Right renal pelvis (tissue), 4 donors: ENCODE results near the gene CCDC198. TPM values are rescaled to one million over a fixed set of nuclear protein-coding genes. Genes with fewer than 3 reads are reported as not detected.
A peak's percentile ranks its signal among the peaks of the same experiment; 100 is the strongest.

Experiments used
- DNase-seq, 4 donors: peaks; one replicate each; pipeline ENCODE4 v3.0.0-alpha.2; 2013; ENCODE audit warnings: low read depth in 4 of 4, low spot score in 3 of 4, missing footprints in 1 of 4
- polyA plus RNA-seq, 4 donors: library from polyadenylated mRNA; unstranded; fragments of 120-200 nt; gene quantifications; one replicate each; pipeline ENCODE4 v1.2.1, GENCODE V29; 2013; ENCODE audit not compliant: insufficient read length in 4 of 4

The CCDC198 gene, protein sequence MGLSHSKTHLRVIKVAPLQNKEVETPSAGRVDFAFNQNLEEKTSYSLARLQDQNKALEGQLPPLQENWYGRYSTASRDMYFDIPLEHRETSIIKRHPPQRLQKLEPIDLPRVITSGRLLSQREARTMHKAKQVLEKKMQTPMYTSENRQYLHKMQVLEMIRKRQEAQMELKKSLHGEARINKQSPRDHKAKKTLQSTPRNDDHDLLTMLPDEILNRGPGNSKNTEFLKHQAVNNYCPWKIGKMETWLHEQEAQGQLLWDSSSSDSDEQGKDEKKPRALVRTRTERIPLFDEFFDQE
- polyA plus RNA-seq = 100 to 1,000 TPM; 183 to 345 (median 202) TPM

DNA sequence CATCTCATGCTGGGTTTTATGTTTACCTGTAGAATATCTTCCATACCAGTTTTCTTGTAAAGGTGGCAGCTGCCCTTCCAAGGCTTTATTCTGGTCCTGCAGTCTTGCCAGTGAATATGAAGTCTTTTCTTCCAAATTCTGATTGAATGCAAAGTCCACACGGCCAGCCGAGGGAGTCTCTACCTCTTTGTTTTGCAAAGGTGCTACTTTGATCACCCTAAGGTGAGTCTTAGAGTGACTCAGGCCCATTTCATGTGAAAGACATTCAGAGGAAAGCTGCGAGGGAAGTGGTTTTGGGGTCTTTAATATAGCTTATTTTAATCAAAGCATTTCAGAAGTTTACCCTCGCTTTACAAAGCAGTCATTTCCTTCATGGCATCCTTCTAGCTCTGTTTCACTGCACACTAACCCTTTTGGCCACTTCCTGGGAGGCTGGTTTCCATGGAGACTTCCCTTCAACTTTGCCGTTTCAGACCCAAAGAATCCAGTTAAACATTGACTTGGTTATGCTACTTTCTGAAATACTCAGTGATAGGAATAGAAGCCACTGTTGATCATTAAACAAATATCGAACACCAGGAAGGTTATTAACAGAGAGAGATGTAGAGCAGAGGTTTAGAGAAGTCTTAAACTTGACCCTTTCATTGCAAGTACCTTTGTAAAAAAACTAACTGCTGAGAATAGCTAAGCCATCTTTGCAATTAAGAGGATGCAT lies at the start of gene CCDC198:
Gene CCDC198 (minus strand): TSS at position 391 of the 715 bp plus-strand sequence. CDS start 142 bp downstream, at position 249.
- peak in 2 of 4 donors; percentile 74 to 75 for DNase-seq

DNA sequence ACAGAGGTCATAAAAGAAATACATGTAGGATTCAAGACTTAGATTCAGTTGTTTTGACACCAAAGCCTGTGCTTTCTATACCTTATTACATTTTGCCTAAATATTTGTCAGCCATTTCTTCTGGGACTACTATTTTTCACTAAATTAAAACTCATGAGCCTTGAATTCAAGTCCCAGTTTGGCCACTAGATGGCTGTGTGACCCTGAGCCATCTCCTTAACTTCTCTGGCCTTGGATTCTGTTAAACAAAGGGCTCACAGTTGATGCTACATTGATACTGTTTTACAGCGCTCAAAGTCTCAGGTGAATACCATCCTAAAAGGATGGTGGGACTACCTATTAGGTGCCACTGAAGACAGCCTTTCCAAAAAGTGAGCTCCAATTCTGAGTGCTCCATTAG lies 39.6 kb upstream of the CCDC198 start:
- DNase-seq = no peak

- DNase-seq = no peak
Observed at GRCh38 chr14:57530571-57530970, 36.9 kb upstream of the CCDC198 start.

DNA sequence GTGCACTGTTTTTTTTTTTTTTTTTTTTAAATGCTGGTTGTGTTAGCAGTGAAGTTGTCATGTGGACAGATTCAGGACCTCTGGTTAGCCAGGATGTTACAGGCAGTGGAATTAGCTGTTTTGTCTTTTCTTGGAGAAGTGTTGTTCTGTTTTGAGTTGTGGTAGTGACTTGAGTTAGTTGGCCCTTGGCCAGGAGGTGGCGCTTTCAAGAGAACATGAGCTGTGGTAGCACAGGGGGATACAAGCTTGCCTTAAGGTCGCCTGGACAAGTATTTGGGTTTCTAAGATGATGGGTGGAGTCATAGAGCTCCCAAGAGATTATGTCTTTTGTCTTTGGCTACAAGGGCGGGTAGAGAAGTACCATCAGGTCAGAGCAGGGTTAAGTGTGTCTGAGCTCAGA lies 33.3 kb upstream of the CCDC198 start:
- DNase-seq = no peak

DNA sequence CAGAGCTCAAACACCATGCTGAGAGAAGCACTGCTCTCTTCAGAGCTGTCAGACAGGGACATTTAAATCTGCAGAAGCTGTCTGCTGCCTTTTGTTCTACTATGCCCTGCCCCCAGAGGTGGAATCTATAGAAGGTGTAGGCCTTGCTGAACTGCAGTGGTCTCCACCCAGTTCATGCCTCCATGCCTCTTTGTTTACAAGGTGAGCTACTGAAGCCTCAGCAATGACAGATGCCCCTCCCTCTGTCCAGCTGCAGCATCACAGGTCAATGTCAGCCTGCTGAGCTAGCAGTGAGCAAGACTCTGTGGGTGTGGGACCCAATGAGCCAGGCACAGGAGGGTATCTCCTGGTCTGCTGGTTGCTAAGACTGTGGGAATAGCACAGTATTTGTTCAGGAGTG lies 25.4 kb upstream of the CCDC198 start:
- no peak for DNase-seq

GRCh38 chr14:57512220-57512619 lies 18.6 kb upstream of the CCDC198 start:
- peak in 1 of 4 donors; percentile 28 for DNase-seq

GRCh38 chr14:57508756-57509155 lies 15.1 kb upstream of the CCDC198 start:
- no peak for DNase-seq

DNA sequence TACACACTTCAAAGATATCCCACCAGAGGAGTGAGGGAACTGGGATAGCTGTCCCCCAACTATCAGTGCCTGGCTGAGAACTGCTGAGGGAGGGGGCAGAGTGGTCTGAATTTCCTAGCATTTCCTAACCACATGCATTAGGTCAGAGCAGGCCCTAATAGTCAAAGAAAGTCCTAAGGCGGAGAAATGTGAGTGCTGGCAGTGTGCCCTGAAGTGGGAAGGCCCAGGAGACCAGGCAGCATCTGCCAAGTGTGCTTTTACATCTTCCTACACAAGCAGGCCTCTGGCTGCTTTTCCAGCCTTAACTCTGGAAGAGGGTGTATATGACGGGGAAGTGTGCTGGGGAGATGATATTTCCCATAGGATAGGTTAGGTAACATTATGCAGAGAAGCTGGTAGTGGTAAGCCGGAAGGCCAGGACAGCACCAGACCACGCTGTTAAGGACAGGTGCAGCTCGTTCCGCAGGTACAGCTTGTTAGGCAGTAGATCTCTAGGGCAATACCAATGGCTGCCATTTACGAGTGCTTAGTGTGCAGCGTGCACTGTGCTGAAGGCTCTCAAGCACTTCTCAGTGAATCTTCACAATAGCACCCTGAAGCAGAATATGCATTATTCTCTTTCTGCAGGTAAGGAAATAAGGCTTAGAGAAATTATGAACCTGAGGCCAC lies 9.1 kb upstream of the CCDC198 start:
- no peak for DNase-seq

DNA sequence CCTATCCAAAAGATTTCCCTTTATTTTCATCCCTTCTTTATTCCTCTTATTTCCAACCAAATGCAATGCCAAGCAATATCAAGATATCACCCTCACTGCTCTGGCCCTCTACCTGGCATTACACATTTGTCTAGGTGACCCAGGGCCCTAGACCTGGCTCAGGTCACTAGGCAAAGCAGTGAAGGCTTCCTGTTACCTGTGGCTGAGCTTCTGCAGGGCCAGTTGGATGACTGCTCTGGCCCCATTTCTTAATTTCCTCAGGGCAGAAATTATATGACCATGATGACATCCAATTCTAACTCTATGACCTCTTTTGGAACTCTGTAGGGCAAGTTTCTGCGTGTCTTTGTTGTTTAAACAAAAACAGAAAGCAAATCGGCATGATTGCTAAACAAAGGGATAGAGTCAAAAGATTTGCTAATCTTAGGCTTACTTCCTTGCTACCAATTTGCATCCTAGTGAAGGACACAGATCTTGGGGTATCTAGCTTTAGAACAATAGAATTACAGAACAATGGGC lies 7.4 kb upstream of the CCDC198 start:
- DNase-seq = no peak

DNA sequence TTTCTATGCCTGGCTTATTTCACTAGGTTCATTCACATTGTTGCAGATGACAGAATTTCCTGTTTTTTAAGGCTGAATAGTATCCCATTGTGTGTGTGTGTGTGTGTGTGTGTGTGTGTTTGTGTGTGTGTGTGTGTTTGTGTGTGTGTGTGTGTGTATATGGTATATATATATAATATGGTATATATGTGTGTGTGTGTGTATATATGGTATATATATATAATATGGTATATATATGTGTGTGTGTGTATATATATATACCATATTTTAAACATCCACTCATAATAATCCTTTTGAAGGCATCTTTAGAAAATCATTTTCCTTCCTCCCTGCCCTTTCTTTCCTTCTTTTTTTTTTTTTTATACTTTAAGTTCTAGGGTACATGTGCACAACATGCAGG lies 5.0 kb upstream of the CCDC198 start:
- DNase-seq = no peak

DNA sequence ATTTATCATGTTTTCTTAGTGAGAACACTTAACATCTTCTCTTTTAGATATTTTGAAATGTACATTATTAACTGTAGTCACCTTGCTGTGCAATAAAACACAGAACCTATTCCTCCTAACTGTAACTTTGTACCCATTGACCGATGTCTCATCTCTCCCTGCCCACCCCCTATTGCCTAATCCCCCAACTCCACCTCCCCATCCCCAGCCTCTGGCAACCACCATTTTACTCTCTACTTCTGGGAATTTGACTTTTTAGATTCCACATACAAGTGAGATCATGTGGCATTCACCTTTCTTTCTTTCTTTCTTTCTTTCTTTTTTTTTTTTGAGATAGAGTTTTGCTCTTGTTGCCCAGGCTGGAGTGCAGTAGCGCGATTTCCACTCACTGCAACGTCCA lies 4.4 kb upstream of the CCDC198 start:
- DNase-seq = no peak

DNA sequence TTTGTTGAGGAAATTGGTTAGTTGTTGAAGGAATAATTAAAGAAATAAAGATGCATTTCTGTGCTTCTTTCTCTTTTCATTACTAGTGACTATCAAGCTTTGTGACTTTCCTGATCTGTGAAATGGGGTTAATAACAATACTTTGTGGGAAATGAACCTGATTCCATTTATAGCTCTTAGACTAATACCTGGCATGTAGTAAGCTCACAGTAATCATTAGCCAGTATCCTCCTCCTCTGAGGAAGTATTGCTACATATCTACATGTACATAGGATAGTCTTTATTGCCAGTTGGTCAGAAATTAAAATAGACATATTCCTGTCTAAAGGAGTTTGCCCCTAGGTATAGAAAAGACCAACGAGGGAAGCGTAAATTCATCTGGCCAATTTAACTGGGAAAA lies 1.8 kb upstream of the CCDC198 start:
- no peak for DNase-seq

GRCh38 chr14:57492859-57493258 lies 798 bp downstream of the CCDC198 start:
- DNase-seq = no peak

- DNase-seq = no peak
Observed at GRCh38 chr14:57491640-57492039, 2.0 kb downstream of the CCDC198 start.

DNA sequence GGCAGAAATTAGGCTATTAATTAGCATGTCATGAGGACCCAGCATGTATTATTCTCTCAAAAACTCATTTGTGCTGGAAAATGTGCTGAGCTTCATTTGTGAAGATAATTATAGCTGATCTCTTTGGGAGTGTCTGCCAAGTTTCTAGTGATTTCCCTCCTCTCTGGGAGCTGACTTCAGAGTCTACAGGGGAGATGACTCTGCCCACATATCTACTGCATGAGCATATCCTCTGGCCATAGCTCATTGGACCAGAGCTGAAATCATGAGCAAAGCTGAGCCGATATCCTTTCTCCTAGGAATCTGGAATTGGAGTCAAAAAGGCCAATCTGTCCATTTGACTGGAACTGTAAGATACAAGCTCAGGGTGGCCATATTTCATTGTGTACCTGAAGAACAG lies 5.9 kb downstream of the CCDC198 start:
- DNase-seq = no peak

DNA sequence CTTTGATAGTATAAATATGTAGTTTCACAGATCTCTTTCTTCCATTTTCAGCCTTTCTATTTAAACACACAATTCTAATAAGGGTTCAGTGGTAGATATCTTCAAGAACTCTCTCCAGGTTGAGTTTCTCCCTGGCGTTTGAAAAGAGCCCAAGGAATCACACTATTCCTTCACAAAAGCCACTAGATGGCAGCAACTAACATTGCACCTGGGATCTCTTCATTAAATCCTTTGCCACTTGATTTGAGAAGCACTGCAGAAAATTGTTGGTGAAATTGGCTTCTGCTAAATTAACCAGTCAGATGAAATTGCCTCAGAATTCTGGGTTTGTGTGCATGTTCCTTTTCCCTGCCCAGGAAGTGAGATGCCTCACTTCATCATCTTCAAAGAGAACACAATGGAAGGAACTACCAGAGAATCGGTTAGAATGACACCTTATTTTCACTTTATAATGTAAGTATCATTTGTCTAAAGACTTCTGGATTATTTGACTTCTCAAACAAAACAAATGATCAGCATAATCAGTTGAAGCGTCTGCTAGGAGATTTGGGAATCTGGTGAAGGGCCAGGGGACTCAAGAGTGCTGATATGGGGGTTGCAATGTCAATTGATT lies 6.8 kb downstream of the CCDC198 start:
- DNase-seq = peak in 2 of 4 donors; percentile 35 to 52

DNA sequence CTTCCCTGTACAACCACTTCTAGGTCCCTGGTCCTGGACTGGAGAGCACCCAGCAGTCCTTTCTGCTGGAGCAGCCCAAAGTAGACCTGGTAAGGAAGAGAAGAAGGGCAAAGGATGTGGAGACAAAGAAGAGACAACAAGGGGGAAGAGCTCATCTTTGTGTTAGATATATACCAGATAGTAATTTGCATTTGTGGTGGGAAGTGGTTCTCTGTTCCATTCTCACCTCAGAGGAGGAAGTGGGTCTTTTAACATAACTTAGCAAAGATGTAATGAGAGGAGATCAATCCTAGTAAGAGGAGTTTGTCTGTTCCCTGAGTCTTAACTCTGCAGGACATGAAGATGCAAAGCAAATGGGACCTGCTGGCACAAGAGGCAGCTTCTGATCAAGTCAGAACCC lies 8.0 kb downstream of the CCDC198 start:
- no peak for DNase-seq

DNA sequence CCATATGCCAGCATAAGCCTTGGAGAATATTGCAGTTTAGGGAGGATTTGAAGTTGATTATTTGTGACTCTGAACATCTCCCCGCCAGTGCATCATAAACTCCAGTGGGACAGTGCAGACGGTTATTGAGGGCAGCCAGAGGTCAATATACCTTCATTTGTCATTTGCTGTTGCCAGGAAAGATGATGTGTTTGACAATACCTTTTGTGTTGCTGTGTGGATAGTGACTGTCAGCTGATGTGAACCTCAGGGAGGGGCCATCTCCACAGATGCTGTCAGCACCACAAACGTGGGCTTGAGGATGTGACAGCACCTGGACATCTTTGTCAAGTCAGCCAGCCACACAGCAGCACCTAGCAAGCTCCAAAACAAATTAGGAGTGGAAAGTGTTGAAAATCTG lies 11.5 kb downstream of the CCDC198 start:
- DNase-seq = no peak

- no peak for DNase-seq
Observed at GRCh38 chr14:57480051-57480450, 13.6 kb downstream of the CCDC198 start.

GRCh38 chr14:57479197-57479596 lies 14.5 kb downstream of the CCDC198 start:
- no peak for DNase-seq

- no peak for DNase-seq
Observed at GRCh38 chr14:57478050-57478449, 15.6 kb downstream of the CCDC198 start.
